D341Med (cell line): ENCODE measurements around the gene DPEP1.
"Not testable (repeated sequence)": the region's sequence is repeated elsewhere in the genome, so short reads cannot be mapped to it uniquely, and the experiment has no call there.

Source experiments
- DNase-seq: peaks from one replicate; pipeline ENCODE4 v3.0.0; 2012; ENCODE audit warnings: low spot score

Gene DPEP1

DNA sequence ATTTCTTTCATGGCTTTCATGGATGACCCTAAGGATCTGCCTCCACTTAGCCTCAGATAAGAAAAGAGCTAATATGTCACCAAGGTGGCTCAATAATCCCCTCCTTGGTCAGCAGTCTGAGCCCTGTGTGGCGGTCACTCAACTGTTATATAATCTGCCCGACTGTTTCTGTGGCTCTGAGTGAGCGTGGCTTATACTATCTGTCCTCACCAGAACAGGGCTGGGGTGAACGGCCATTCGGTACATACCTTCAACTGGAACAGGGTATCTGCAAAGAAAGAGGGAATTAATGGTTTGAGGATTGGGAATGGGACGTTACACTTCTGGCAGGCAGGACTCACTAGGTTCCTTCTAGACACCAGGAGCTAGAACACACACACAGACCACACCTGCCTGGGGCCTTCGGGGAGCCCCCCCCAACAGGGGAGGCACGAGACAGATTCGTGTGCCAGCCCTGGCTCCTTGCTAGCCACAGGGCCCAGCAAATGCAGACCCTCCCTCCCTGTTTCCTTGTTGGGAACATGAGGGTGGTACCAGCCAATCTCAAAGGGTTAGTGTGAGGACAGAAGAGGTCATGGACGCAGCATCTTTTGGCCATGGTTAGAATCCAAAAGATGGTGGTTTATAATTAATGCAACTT, 40.3 kb downstream of the DPEP1 start:
- DNase-seq = no peak

DNA sequence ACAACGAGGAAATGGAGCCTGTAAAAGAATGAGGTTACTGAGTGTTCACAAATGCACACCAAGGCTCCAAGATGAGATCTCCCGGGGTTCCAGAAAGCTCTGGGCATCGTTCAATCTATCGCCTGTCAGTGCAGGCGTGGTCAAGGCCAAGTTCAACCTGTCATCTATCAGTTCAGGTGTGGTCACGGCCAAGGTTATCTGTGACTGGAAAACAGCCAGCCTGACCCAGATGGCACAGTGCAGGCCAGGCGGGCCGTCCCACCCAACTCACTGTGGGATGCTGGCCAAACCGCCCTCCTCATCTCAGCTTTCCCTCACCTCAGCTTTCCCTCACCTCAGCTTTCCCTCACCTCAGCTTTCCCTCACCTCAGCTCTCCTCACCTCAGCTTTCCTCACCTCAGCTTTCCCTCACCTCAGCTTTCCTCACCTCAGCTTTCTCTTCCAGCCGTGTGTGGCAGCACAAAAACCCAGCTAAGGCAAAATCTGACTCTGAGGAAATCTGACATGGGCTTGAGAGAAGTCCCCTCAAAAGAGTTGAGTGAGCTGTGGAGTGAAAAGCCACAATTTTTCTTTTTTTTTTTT, 41.7 kb downstream of the DPEP1 start:
- DNase-seq = no peak

DNA sequence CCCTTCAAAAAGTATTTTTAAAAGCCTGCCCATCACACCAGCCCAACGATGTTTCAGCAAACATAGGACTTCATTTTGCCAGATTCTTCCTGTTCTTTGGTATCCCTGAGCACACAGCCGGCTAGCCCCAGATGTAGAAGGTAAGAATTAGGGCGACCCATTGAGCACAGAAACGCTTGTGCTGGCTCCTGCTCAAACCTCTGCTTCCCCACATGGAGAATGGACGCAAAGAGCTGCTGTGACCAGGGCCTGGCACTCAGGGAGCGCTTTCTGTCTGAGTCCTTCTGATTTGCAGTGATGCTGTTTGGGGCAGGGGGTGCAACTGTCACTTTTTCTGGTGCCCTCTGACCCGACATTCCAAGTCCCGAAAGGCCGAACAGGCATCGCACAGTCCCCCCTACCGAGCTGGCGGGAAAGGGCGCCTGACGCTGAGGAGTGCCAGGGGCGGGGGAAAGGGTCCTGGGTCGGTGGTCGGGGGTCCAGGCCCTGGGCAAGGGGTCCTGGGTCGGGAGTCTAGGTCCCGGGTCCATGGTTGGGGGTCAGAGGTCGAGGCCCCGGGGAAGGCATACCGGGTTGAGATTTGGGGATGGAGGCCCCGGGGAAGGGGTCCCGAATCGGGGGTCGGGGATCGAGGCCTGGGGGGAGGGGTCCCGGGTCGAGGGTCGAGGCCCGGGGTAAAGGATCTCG, 43.1 kb downstream of the DPEP1 start:
- no peak for DNase-seq

DNA sequence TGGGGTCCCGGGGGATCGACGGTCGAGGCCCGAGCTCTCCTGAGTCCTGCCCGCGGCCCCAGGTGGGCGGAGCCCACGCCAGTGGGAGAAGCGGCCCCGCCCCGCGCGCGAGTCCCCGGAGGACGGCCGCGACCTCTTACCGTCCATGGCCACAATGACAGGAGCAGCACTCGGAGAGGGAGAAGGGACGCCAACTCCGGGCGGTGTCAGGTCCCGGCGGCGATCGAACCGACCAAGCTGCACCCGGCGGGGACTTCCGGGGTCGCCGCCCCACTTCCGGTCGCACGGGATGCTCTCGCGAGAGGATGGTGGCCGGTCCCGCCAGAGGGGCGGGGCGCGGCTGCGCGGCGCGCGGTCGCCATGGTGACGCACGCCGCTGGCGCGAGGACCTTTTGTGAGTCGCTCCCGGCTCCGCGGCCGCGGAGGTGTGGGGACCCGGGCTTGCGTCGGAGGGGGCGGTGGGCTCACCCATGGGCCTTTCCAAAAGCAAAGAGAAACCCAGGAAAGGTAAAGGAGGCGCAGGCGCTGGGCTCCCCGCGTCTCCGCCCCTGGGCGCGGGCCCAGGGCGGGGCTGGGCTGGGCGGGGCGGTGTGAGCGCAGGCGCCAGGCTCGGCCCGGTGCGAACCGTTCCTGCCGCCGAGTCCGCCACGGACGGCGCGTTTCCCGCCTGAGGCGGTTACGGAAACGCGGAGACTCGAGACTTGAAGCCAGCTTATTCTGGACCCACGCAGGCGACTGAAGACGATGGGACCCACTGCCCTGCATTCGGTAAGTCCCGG, 44.2 kb downstream of the DPEP1 start, which contains the start of the genes CHMP1A and SPATA33:
CHMP1A (minus strand) TSS at position 267 of the 779 bp plus-strand sequence; CDS start at position 147, 120 bp downstream.
SPATA33 (plus strand) TSS at position 395 of the 779 bp plus-strand sequence; CDS start at position 471, 76 bp downstream.
- DNase-seq = peak; percentile 99

DNA sequence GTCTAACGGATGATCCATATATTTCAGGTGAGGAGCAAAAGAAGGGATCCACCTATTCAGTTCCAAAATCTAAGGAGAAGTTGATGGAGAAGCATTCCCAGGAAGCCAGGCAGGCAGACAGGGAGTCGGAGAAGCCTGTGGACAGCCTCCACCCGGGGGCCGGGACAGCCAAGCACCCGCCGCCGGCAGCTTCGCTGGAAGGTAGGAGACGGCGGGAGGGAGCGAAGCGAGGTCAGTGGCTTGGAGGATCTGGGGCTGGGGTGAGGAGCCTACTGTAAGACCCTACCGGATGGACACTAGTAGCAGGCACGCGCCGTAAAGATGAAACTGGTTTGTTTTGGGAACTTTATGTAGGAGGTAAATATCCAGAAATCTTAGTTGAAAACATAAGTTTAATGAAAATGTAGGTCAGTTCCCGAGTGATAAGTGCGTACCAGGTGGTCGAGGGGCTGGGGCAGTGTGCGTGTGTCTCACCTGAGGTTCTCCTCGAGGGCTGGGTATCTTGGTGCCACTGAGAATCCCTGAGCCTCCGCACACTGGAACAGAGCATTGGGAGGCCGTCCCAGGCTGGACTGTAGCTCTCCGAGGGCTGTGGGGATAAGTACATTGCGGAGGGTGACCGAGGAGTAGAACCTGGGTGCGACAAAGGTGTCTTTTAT, 44.9 kb downstream of the DPEP1 start:
- peak; percentile 55 for DNase-seq

DNA sequence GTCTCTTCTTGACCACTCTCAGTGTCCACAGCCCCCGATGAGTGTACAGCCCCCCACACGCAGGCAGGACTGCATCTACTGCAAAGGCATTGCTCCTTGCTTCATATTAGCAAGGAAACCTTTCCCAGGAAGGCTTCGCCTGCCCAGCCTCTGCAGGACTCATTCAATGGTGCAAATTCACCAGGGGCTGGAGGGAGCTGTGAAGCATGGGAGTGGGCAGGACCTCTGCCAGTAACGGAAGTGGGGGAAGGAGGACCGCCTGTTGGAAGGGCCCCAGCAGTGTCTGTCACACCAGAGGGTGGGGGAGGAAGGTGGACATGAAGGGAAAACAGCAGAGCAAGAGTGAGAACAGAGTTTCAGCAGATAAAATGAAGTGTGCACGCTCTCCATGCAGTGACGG, 46.7 kb downstream of the DPEP1 start:
- DNase-seq = peak; percentile 4

DNA sequence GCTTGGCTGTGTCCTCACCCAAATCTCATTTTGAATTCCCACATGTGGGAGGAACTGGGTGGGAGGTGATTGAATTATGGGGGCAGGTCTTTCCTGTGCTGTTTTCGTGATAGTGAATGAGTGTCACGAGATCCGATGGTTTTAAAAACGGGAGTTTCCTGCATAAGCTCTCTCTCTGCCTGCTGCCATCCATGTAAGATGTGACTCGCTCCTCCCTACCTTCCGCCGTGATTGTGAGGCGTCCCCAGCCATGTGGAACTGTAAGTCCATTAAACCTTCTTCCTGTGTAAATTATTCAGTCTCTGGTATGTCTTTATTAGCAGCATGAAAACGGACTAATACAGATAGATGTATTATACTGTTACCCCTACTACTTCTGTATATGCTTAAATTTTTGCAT, 47.8 kb downstream of the DPEP1 start:
- DNase-seq = no peak

DNA sequence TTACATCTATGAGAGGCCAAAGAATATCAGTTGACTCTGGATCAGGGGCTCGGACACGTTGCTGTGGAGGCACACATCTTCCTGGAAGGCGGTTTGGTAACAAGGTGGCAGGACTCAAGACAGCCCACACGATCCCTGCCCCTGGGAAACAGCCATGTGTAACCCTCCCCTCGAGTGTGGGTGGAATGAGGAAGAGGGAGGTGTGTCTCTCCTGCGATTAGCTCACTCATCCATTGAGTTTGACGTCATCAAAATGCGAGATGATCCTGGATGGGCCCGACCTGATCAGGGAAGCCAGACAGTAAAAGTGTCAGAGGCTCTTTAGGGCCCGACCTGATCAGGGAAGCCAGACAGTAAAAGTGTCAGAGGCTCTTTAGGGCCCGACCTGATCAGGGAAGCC, 50.8 kb downstream of the DPEP1 start:
- DNase-seq = not testable (repeated sequence)

DNA sequence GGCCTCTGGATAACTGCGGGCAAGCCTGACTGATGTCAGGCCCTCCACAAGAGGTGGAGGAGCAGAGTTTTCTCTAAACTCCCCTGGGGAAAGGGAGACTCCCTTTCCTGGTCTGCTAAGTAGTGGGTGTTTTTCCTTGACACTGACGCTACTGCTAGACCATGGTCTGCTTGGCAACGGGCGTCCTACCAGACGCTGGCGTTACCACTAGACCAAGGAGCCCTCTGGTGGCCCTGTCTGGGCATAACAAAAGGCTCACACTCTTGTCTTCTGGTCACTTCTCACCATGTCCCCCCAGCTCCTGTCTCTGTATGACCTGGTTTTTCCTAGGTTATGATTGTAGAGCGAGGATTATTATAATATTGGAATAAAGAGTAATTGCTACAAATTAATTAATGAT, 53.6 kb downstream of the DPEP1 start:
- peak; percentile 6 for DNase-seq

DNA sequence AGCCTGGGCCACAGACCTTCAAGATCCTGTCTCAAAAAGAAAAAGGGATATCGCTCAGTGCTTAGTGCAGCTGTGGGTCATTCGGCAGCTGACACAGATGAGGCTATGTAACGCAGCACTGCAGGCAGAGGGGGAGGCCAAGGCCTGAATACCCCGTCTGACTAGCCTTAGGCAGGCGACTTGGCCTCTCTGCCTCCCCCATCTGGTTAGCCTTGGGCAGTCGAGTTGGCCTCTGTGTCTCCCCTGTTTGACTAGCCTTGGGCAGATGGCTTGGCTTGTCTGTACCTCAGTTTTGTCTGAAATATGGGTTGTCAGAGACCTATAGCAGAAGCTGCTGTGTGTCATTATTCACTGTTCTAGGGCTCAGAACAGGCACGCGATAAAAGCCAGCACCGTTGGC, 54.2 kb downstream of the DPEP1 start:
- DNase-seq = peak; percentile 9

DNA sequence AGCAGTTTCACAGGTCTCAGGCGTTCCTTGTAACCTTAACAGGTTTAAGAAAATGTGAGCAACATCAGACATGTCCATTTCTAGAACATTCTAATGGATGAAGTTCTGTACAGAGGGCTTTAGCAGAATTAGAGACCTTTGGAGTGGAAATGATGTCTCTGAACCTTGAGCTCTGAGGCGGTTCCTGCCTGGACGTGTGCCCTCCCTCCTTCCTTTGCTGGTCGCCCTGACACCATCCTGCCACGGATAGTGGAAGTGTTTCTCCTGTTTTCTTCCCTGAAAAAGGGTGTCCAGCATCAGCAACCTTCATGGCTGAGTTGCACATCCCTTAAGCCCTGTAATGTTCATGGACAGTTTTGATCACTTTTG, 55.3 kb downstream of the DPEP1 start:
- DNase-seq = no peak

DNA sequence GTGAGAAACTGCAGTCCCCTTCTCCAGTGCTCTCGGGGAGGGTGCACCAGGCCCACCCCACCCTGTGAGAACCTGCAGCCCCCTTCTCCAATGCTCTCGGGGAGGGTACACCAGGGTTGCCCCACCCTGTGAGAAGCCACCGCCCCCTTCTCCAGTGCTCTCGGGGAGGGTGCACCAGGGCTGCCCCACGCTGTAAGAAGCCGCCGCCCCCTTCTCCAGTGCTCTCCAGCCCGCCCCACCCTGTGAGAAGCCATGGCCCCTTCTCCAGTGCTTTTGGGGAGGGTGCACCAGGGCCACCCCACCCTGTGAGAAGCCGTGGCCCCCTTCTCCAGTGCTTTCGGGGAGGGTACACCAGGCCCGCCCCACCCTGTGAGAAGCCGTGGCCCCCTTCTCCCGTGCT, 56.3 kb downstream of the DPEP1 start:
- DNase-seq = peak; percentile 3

DNA sequence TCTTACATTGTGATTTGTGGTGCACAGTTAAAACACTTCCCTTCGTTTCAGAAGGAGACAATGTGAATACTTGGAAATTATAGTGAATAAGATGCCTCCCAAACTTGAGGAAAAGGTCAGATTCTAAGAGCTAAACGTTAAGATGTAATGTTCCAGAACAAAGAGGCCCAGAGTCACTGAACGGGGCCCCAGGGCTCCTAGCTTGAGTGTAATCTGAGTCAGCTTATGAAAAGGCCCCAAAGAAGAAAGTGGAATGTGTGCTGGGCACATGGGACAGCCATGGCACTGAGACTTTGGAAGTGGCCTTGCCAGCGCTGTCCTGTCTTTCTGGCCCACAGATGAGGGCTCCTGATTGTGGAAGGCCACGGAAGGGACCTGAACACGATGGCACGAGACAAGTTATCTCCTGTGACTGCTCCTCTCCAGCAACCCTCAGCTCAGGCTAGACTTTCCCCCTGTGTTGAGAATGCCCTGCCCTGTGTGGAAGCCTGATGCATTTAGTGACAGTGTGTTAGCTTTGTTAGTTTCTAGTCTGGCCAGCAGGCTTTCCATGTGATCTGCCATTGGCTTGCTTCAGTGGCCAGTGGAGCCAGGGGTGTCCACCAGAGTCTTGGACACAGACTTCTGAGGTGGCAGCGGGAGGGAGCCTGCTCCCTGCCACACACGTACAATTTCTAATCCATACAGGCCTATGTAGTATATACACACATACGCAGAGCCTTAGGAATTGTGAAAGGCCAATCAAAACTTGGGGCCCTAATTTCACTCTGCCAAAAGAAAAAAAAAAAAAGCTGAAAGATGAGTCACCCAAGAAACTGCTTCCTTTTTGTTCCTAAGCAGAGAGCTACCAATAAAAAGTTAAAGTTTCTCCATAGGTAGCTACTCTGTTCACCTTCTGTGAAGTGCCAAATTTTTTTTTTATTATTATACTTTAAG, 57.3 kb downstream of the DPEP1 start:
- peak; percentile 9 for DNase-seq

DNA sequence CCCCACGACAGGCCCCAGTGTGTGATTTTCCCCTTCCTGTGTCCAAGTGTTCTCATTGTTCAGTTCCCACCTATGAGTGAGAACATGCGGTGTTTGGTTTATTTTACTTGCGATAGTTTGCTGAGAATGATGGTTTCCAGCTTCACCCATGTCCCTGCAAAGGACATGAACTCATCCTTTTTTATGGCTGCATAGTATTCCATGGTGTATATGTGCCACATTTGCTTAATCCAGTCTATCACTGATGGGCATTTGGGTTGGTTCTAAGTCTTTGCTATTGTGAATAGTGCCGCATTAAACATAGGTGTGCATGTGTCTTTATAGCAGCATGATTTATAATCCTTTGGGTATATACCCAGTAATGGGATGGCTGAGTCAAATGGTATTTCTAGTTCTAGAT, 58.1 kb downstream of the DPEP1 start:
- DNase-seq = not testable (repeated sequence)

DNA sequence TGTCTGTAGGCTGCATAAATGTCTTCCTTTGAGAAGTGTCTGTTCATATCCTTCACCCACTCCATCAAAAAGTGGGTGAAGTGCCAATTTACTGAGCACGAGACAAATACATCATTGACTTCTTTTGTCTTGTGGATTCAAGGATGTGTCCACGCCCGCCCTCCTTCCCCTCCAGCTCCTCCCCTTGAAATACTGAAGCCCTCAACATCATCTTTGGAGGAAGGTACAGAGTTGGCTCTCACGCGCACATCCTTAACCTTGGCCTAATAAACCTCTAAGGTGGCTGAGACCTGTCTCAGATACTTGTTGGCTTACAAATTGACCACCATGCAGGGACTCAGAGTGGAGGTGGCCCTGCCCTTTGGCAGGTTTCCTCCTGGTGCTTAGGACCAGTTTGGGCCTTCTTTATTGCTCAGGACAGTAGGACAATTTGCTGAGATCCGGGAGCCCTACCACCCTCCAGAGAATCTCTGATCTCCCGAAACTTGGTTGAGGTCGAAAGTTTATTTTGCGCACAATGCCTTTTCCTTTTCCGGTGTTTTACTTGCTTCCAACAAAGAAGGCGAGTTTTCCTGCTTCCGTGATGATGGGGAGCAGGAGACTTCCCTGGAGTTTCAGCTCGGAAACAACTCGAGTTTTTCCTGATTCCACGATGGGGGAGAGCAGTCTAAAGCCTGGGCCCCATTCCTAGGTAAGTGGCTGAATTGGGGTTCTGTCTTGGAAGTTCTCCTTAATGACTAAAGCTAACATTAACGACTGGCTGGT, 58.9 kb downstream of the DPEP1 start:
- no peak for DNase-seq

DNA sequence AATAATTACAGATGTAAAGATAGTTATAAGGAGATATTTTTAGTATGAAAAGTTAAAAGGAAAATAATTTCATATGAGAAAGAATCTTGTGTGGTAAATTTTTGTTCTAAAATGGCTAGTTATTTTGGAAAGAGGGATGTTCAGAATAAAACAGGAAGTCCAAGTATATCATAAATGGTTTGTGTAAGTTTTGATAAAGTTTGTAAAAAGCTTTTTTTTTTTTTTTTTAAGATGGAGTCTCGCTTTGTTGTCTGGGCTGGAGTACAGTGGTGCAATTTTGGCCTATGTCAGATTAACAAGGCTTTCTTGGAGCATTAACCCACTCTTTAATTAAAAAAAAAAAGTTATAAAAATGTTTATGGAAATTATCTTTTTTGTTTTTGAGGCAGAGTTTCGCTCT, 64.8 kb downstream of the DPEP1 start:
- DNase-seq = no peak

DNA sequence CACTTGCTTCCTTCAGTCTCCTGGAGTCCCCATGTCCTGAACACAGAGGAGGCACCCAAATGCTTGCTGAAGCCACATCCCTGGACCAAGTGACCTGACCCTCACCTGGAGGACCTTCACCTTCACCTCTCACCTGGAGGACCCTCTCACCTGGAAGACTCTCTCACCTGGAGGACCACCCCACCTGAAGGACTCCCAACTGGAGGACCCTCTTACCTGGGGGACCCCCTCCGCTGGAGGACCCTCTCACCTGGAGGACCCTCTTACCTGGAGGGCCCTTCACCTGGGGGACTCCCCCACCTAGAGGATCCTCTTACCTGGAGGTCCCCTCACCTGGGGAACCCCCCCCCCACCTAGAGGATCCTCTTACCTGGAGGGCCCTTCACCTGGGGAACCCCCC, 72.5 kb downstream of the DPEP1 start:
- no peak for DNase-seq

DNA sequence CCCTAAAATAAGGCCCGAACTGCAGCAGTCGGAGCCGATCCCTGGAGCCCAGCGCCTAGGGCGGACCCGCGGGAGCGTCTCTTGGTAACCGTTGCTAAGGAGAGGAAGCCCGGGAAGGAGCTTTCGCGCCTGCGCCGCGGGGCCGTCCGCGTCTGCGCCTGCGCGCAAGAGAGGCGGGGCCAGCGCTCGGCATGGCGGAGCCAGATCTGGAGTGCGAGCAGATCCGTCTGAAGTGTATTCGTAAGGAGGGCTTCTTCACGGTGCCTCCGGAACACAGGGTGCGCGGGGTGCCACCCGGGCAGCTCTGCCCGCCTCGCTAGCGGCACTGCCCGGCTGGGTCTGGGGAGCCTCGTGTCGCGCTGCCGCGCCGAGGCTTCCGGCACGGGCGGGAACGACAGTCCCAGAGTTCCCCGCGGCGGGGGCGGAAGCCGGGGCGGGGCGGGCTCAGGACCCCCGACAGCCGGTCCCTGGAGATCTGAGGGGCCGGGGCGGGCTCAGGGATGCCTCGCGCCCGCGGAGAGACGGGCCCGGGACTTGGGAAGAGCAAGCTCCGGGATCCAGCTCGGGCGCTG, 73.2 kb downstream of the DPEP1 start, which contains the start of gene CDK10:
CDK10 (plus strand) TSS at position 170 of the 572 bp plus-strand sequence; CDS start at position 192, 22 bp downstream.
- peak; percentile 97 for DNase-seq

DNA sequence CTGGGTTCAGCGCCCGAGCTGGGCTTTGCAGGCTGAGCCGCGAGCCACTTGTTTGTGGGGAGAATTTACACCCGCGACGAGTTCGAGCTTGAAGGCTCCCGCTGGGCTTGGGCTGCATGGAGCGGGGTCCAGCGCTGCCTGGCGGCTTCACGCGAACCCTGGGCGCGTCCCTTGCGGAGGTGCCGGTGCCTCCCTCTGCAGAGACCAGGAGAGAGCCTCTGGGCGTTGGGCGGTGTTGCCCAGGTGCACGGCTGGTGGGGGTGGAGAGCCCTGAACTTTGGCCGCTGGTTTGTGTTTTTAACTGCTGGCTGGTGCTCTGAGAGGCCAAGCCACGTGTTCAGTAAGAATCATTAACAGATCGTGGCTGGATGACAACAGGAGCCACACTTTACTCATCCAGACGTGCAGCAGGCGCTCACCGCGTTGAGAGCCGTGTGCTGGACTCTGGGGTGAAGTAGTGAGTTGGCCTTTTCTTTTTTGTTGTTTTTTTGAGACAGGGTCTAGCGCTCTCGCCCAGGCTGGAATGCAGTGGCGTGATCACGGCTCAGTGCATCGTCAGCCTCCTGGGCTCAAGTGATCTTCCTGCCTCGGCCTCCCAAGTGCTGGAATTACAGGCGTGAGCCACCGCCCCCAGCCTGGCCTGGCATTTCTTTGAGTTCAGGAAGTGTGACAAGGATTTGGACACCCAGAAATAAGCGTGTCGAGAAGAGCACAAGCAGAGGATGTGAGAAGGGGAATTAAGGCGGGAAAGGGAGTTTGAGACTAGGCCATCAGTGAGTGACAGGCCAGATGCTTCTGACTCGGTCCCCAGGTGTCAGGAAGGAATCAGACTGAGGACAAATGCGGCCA, 73.9 kb downstream of the DPEP1 start:
- DNase-seq = no peak
